ENCODE data around the gene TBCEL. TPM values are rescaled to one million over a fixed set of nuclear protein-coding genes. Genes with fewer than 3 reads are reported as not detected.

The TBCEL gene
- 1 to 10 TPM; 7.8 to 10.0 TPM for total RNA-seq

- H3K4me1 Mint-ChIP-seq, result peaks cover 26% of the 10 kb centered on the region
- DNase-seq, result peak; percentile 81
- peak within 1 kb of the TSS; percentile 56 for H3K27ac Mint-ChIP-seq
- peak within 1 kb of the TSS; percentile 86 for H3K4me3 Mint-ChIP-seq
- no peaks in the 10 kb centered on the region for H3K9me3 Mint-ChIP-seq
- no peaks in the 10 kb centered on the region for H3K36me3 Mint-ChIP-seq
- H3K27me3 Mint-ChIP-seq, result peaks cover 4% of the 10 kb centered on the region
Measured at GRCh38 chr11:121023848-121024751, at the start of gene TBCEL. Gene TBCEL, plus strand, starts transcription at chr11:121024102. Its CDS starts 21,589 bp downstream, at chr11:121045691.

- Mint-ChIP-seq H3K4me3 (no peak overlapping the region), H3K27ac (no peak overlapping the region), H3K27me3 (peaks cover 22% of the 10 kb centered on the region), H3K36me3 (no peaks in the 10 kb centered on the region), H3K4me1 (no peaks in the 10 kb centered on the region), H3K9me3 (no peaks in the 10 kb centered on the region)
- DNase-seq, result no peak
Measured at GRCh38 chr11:120974466-120974865, 49.4 kb upstream of the TBCEL start.

GRCh38 chr11:120974965-120975364, 48.9 kb upstream of the TBCEL start:
- peaks cover 23% of the 10 kb centered on the region for H3K27me3 Mint-ChIP-seq
- H3K4me3 Mint-ChIP-seq, result no peak overlapping the region

GRCh38 chr11:120977266-120978137, 46.4 kb upstream of the TBCEL start:
- no peak for DNase-seq
- Mint-ChIP-seq H3K27ac (no peak overlapping the region), H3K9me3 (no peaks in the 10 kb centered on the region), H3K4me1 (no peaks in the 10 kb centered on the region), H3K27me3 (peaks cover 23% of the 10 kb centered on the region), H3K4me3 (no peak overlapping the region), H3K36me3 (no peaks in the 10 kb centered on the region)

More at GRCh38 chr11:120974965-120975364, 48.9 kb upstream of the TBCEL start:
- no peak for DNase-seq
- Mint-ChIP-seq H3K36me3 (no peaks in the 10 kb centered on the region), H3K27ac (no peak overlapping the region), H3K9me3 (no peaks in the 10 kb centered on the region), H3K4me1 (no peaks in the 10 kb centered on the region)

- H3K4me3 Mint-ChIP-seq, result no peak overlapping the region
- no peaks in the 10 kb centered on the region for H3K9me3 Mint-ChIP-seq
- no peaks in the 10 kb centered on the region for H3K36me3 Mint-ChIP-seq
- peaks cover 29% of the 10 kb centered on the region for H3K27me3 Mint-ChIP-seq
- DNase-seq, result no peak
- no peaks in the 10 kb centered on the region for H3K4me1 Mint-ChIP-seq
- H3K27ac Mint-ChIP-seq, result no peak overlapping the region
Measured at GRCh38 chr11:120978701-120979100, 45.2 kb upstream of the TBCEL start.

GRCh38 chr11:120985718-120986569, 38.0 kb upstream of the TBCEL start:
- Mint-ChIP-seq H3K36me3 (no peaks in the 10 kb centered on the region), H3K27ac (no peak overlapping the region), H3K4me1 (peaks cover 3% of the 10 kb centered on the region), H3K9me3 (no peaks in the 10 kb centered on the region), H3K4me3 (peak overlapping the region; percentile 64), H3K27me3 (peaks cover 24% of the 10 kb centered on the region)
- DNase-seq, result peak; percentile 48

GRCh38 chr11:120988603-120989002, 35.3 kb upstream of the TBCEL start:
- no peaks in the 10 kb centered on the region for H3K36me3 Mint-ChIP-seq
- DNase-seq, result no peak
- H3K4me1 Mint-ChIP-seq, result peaks cover 5% of the 10 kb centered on the region
- no peak overlapping the region for H3K4me3 Mint-ChIP-seq
- H3K27me3 Mint-ChIP-seq, result peaks cover 19% of the 10 kb centered on the region
- H3K9me3 Mint-ChIP-seq, result no peaks in the 10 kb centered on the region
- no peak overlapping the region for H3K27ac Mint-ChIP-seq

- Mint-ChIP-seq H3K36me3 (no peaks in the 10 kb centered on the region), H3K27ac (no peak overlapping the region), H3K9me3 (no peaks in the 10 kb centered on the region), H3K4me1 (peaks cover 8% of the 10 kb centered on the region), H3K4me3 (no peak overlapping the region), H3K27me3 (peaks cover 9% of the 10 kb centered on the region)
- DNase-seq, result no peak
Measured at GRCh38 chr11:120991830-120992686, 31.8 kb upstream of the TBCEL start.

GRCh38 chr11:120994091-120994859, 29.6 kb upstream of the TBCEL start:
- no peak for DNase-seq
- peaks cover 8% of the 10 kb centered on the region for H3K4me1 Mint-ChIP-seq
- peaks cover 15% of the 10 kb centered on the region for H3K27me3 Mint-ChIP-seq
- no peak overlapping the region for H3K4me3 Mint-ChIP-seq
- H3K36me3 Mint-ChIP-seq, result no peaks in the 10 kb centered on the region
- H3K9me3 Mint-ChIP-seq, result no peaks in the 10 kb centered on the region
- peak overlapping the region; percentile 7 for H3K27ac Mint-ChIP-seq

- no peak overlapping the region for H3K27ac Mint-ChIP-seq
- no peaks in the 10 kb centered on the region for H3K9me3 Mint-ChIP-seq
- H3K36me3 Mint-ChIP-seq, result no peaks in the 10 kb centered on the region
- no peak overlapping the region for H3K4me3 Mint-ChIP-seq
- H3K4me1 Mint-ChIP-seq, result peaks cover 8% of the 10 kb centered on the region
- DNase-seq, result no peak
- H3K27me3 Mint-ChIP-seq, result peaks cover 19% of the 10 kb centered on the region
Measured at GRCh38 chr11:120995184-120995583, 28.7 kb upstream of the TBCEL start.

GRCh38 chr11:120996973-120997372, 26.9 kb upstream of the TBCEL start:
- no peaks in the 10 kb centered on the region for H3K9me3 Mint-ChIP-seq
- H3K27me3 Mint-ChIP-seq, result peaks cover 23% of the 10 kb centered on the region
- no peaks in the 10 kb centered on the region for H3K36me3 Mint-ChIP-seq
- peaks cover 5% of the 10 kb centered on the region for H3K4me1 Mint-ChIP-seq
- H3K4me3 Mint-ChIP-seq, result no peak overlapping the region
- no peak overlapping the region for H3K27ac Mint-ChIP-seq
- no peak for DNase-seq

- Mint-ChIP-seq H3K36me3 (no peaks in the 10 kb centered on the region), H3K4me3 (no peak overlapping the region), H3K27me3 (peaks cover 28% of the 10 kb centered on the region), H3K4me1 (peaks cover 5% of the 10 kb centered on the region), H3K9me3 (no peaks in the 10 kb centered on the region), H3K27ac (no peak overlapping the region)
- DNase-seq, result no peak
Measured at GRCh38 chr11:120998581-120998980, 25.3 kb upstream of the TBCEL start.

- Mint-ChIP-seq H3K27ac (no peak overlapping the region), H3K9me3 (peaks cover 3% of the 10 kb centered on the region), H3K4me1 (no peaks in the 10 kb centered on the region), H3K36me3 (no peaks in the 10 kb centered on the region), H3K4me3 (no peak overlapping the region), H3K27me3 (peaks cover 40% of the 10 kb centered on the region)
- no peak for DNase-seq
Measured at GRCh38 chr11:121004206-121004840, 19.6 kb upstream of the TBCEL start.

Data from activated naive CD8-positive, alpha-beta T cell treated with anti-CD3 and anti-CD28 coated beads for 36 hours (primary cell).